ENCODE results near the gene ADAM23. TPM values are rescaled to one million over a fixed set of nuclear protein-coding genes. Genes with fewer than 3 reads are reported as not detected.
A peak's percentile ranks its signal among the peaks of the same experiment; 100 is the strongest.

The ADAM23 gene
- total and polyA plus RNA-seq, 2 experiments from 2014 or later = 1.8 to 4.4 TPM

DNA sequence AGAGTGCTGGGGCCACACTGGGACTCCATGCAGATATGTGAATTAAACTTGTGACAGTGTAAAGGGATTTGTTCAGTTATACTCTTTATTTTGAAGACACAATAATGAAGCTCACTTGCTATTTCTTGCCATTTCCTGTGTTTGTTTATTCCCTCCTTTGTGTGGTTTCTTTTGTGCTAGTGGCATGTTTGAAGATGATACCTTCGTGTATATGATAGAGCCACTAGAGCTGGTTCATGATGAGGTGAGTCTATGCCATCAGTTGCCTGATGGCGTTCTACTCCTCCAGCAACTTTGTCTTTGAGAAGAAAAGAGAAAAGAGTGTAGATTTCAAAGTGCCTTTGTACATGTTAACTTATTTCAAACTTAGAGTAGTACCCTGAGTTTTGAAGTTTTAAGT is 99.7 kb downstream of the ADAM23 start:
- Histone ChIP-seq H3K9me3 (ENCODE audit: low read depth) (no peaks in the 10 kb centered on the region), H3K4me3 (no peak overlapping the region), H3K79me2 (ENCODE audit: insufficient read depth) (no peaks in the 10 kb centered on the region), H2AFZ (no peak overlapping the region), H4K20me1 (ENCODE audit: insufficient read depth) (no peaks in the 10 kb centered on the region), H3K4me2 (ENCODE audit: unreplicated experiment) (no peak overlapping the region), H3K9ac (no peak overlapping the region), H3K4me1 (ENCODE audit: insufficient read depth) (no peaks in the 10 kb centered on the region), H3K36me3 (ENCODE audit: low read depth) (no peaks in the 10 kb centered on the region), H3K27ac (no peak overlapping the region), H3K9me2 (ENCODE audit: insufficient read depth) (no peaks in the 10 kb centered on the region), H3K27me3 (replicated peaks; ENCODE audit: insufficient read depth) (no peaks in the 10 kb centered on the region), H3F3A (ENCODE audit: insufficient read depth) (no peaks in the 10 kb centered on the region)
- TF ChIP-seq EZH2phosphoT487 (IDR thresholded peaks at IDR 0.05; ENCODE audit: insufficient read depth, low read depth) (no peak), EZH2 (IDR thresholded peaks at IDR 0.05; ENCODE audit: insufficient read depth, poor library complexity, severe bottlenecking) (no peak)
- WGBS, 2 experiments (ENCODE audit: low coverage in 1 of 2, low lambda C conversion rate in 2 of 2, missing lambda C conversion rate in 2 of 2) = 90 to 91% methylated on average over 2 of the region's 2 CpGs
- no peak for DNase-seq
- in situ Hi-C loops (cut with MboI) = no loop called here

DNA sequence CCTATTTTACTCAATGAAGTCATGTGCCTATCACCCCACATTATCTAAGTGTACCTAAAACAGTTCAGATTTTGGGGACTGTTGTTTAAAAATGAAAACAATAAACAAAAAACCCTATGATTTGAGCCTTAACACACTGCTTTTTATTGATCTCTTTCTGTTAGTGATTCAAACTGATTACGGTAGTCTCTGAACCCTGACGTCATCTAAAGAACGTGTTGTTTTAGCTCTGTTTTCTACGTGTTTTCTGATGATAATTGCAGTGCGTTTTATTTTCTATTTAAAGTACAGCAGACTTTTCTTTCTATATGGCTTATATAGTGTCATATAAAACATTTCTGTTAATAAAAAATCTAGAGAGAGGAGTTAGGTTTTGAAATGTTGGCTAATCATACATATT is 105.1 kb downstream of the ADAM23 start:
- in situ Hi-C loops (cut with MboI) = no loop called here
- 74 to 78% methylated on average over 5 of the region's 5 CpGs for WGBS, 2 experiments (ENCODE audit: low coverage in 1 of 2, low lambda C conversion rate in 2 of 2, missing lambda C conversion rate in 2 of 2)
- Histone ChIP-seq H3K36me3 (ENCODE audit: low read depth) (no peaks in the 10 kb centered on the region), H3K4me3 (no peak overlapping the region), H3K79me2 (ENCODE audit: insufficient read depth) (no peaks in the 10 kb centered on the region), H3F3A (ENCODE audit: insufficient read depth) (no peaks in the 10 kb centered on the region), H3K27me3 (replicated peaks; ENCODE audit: insufficient read depth) (no peaks in the 10 kb centered on the region), H3K27ac (no peak overlapping the region), H4K20me1 (ENCODE audit: insufficient read depth) (no peaks in the 10 kb centered on the region), H3K9me2 (ENCODE audit: insufficient read depth) (no peaks in the 10 kb centered on the region), H3K9me3 (ENCODE audit: low read depth) (no peaks in the 10 kb centered on the region), H3K4me1 (ENCODE audit: insufficient read depth) (no peaks in the 10 kb centered on the region), H3K9ac (no peak overlapping the region), H3K4me2 (ENCODE audit: unreplicated experiment) (no peak overlapping the region), H2AFZ (no peak overlapping the region)
- no peak for TF ChIP-seq EZH2phosphoT487 (IDR thresholded peaks at IDR 0.05; ENCODE audit: insufficient read depth, low read depth)
- TF ChIP-seq EZH2 (IDR thresholded peaks at IDR 0.05; ENCODE audit: insufficient read depth, poor library complexity, severe bottlenecking) = no peak
- no peak for DNase-seq

DNA sequence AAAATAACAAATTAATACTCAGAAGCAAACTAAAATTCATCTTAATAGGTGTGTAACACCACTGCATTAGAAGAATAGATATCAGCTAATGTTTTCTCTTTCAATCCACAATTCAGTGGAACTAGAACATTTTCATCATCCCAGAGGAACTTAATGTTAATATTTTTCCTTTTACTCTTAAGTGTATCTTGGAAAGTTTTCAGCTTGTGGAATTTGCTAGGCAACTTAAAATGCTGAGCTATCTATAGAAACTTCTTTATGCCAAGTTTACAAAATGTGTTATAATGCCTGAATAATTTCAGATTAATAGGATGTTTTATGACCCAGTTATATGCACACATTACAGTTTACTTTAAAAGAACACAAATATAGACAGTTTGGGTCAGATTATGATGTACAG is 112.4 kb downstream of the ADAM23 start:
- peak; percentile 36 for DNase-seq
- Histone ChIP-seq H3K9me3 (ENCODE audit: low read depth) (no peaks in the 10 kb centered on the region), H3K9ac (no peak overlapping the region; the same call in 1 of the 2 replicates), H3K4me2 (ENCODE audit: unreplicated experiment) (no peak overlapping the region), H3K79me2 (ENCODE audit: insufficient read depth) (no peaks in the 10 kb centered on the region), H4K20me1 (ENCODE audit: insufficient read depth) (no peaks in the 10 kb centered on the region), H3K27me3 (replicated peaks; ENCODE audit: insufficient read depth) (no peaks in the 10 kb centered on the region), H3K9me2 (ENCODE audit: insufficient read depth) (no peaks in the 10 kb centered on the region), H2AFZ (no peak overlapping the region), H3K4me1 (ENCODE audit: insufficient read depth) (peaks cover 10% of the 10 kb centered on the region; the same call in 1 of the 2 replicates), H3K36me3 (ENCODE audit: low read depth) (no peaks in the 10 kb centered on the region), H3K27ac (no peak overlapping the region), H3K4me3 (no peak overlapping the region), H3F3A (ENCODE audit: insufficient read depth) (0 out of 2 replicates have a peak, but pooled peaks cover 4% of the 10 kb centered on the region)
- no peak for TF ChIP-seq EZH2phosphoT487 (IDR thresholded peaks at IDR 0.05; ENCODE audit: insufficient read depth, low read depth)
- TF ChIP-seq EZH2 (IDR thresholded peaks at IDR 0.05; ENCODE audit: insufficient read depth, poor library complexity, severe bottlenecking) = no peak
- in situ Hi-C loops (cut with MboI) = no loop called here

DNA sequence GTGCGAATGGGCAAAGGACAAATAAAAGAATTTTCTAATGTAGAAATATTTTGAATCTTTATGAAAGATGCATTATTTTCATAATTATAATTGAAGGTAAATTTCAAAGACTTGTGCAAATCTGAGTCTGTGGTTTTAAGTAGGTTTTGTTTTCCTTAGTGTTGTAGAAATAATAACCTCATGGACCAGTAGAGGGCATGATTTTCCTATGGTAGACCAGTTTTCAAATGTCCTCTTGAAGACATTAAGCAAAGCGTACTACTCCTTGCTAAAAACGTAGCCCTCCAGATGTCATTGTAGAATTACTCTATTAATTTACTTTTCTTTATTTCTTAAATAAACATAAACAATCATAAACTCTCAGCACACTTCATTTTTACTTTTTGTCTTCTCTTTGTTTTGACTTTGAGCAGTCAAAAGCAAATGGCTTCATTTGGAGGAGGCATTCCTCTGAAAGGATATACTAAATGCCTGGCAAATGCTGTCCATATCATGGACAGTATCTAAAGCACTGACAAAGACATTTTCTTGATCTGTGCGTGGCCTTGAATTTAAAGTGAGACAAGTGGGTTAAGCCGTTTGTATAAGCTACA is 113.1 kb downstream of the ADAM23 start:
- no peak overlapping the region for H2AFZ ChIP-seq
- no peak overlapping the region for H3K27ac ChIP-seq
- H4K20me1 ChIP-seq (ENCODE audit: insufficient read depth) = no peaks in the 10 kb centered on the region
- in situ Hi-C loops (cut with MboI) = no loop called here
- H3K36me3 ChIP-seq (ENCODE audit: low read depth) = no peaks in the 10 kb centered on the region
- WGBS, 2 experiments (ENCODE audit: low coverage in 1 of 2, low lambda C conversion rate in 2 of 2, missing lambda C conversion rate in 2 of 2) = 71 to 76% methylated on average over 5 of the region's 5 CpGs
- no peaks in the 10 kb centered on the region for H3K79me2 ChIP-seq (ENCODE audit: insufficient read depth)
- no peaks in the 10 kb centered on the region for H3K27me3 ChIP-seq (replicated peaks; ENCODE audit: insufficient read depth)
- H3K4me1 ChIP-seq (ENCODE audit: insufficient read depth) = peaks cover 10% of the 10 kb centered on the region; the same call in 1 of the 2 replicates
- 0 out of 2 replicates have a peak, but pooled peaks cover 4% of the 10 kb centered on the region for H3F3A ChIP-seq (ENCODE audit: insufficient read depth)
- H3K4me3 ChIP-seq = no peak overlapping the region
- H3K9me3 ChIP-seq (ENCODE audit: low read depth) = no peaks in the 10 kb centered on the region
- no peak for TF ChIP-seq EZH2 (IDR thresholded peaks at IDR 0.05; ENCODE audit: insufficient read depth, poor library complexity, severe bottlenecking)
- TF ChIP-seq EZH2phosphoT487 (IDR thresholded peaks at IDR 0.05; ENCODE audit: insufficient read depth, low read depth) = no peak
- no peaks in the 10 kb centered on the region for H3K9me2 ChIP-seq (ENCODE audit: insufficient read depth)
- DNase-seq = peak; percentile 57
- no peak overlapping the region for H3K4me2 ChIP-seq (ENCODE audit: unreplicated experiment)
- no peak overlapping the region for H3K9ac ChIP-seq
